ENCODE measurements around the gene AMFR.

AMFR gene

DNA sequence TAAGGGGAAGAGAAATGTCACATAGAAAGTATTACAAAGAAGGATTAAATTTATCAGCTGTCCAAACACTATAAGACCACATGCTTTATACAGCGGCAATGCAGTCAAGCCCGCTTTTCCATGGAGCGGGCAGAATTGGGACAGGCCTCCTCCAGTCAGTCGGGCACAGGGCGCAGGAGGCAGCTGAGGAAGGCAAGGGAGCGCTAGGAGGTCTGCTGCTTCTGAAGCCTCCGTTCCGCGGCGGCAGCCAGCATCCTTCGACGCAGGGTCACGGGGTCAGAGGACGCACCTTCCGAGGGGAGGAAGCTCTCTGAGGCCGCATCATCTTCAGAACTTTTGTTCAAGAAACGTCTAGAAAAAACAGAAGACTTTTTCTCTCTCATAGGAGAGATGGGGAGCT lies 62.6 kb downstream of the AMFR start:
- no peak for DNase-seq (ENCODE audit: low read depth)

DNA sequence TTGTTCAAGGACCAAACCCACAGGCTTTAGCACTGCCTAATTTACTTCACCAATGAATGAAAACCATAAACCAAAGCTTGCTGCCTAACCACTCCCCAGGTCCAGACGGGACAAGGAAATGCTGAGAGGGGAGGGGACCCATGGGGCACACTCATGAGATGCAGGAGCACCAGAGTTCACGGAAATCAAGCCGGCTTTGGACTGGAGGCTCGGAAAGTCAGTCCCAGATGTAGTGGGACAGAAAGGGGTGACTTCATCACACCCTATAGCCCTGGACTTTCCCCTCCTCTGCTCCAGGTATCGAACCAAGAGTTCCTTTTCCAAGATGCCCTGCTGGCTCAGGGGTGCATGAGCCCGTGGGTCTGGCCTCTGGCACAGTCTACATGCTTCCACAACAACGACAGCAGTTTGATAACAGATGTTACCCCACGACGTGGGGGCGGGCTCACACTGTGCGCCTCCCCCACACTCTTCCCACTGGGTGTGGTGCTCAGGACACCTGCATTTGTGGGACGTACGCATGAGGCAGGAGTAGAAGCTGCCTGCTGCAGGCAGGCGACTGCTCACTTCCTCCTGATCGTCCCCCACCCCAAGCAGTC lies 63.2 kb downstream of the AMFR start:
- DNase-seq (ENCODE audit: low read depth): no peak

DNA sequence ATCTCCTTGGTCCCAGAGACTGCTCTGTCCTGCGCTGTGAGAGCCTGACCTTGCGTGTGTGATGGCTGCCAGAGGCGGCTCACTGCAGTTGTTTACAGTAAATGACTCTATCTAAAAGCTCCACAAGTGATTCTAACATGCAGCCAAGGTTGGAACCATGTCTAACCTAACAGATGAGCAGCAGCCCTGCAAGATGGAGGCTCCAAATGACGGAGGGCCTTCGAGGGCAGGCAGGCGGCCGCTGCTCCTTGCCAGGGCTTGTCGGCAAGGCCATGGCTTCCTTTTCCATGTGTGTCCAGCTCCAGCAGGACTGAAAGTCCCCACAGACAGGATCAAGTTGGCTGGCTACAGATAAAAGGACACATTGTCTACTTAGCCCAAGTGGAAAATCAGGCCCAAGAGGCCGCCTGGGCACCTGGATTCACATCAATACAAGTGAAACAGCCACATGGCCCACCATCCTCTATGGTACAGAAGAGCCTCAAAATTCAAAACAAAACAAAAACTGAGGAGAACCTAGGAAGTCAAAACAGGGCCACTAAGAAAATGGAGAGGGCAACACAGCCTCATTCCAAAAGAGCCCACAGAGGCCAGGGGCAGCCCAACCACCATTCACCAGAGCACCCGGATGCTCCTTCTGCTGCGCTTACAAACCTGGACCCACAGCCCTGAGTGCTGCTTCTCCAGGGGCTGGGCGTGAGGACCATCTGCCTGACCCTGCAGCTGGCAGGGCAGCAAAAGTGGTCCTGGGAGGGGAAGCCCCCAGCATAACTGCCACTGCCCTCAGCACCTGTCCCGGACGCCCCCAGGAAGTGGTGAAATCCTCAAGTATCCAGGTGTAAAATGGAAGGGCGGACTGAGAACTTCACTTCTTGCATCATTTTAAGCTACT lies 65.0 kb downstream of the AMFR start:
- DNase-seq (ENCODE audit: low read depth): no peak

DNA sequence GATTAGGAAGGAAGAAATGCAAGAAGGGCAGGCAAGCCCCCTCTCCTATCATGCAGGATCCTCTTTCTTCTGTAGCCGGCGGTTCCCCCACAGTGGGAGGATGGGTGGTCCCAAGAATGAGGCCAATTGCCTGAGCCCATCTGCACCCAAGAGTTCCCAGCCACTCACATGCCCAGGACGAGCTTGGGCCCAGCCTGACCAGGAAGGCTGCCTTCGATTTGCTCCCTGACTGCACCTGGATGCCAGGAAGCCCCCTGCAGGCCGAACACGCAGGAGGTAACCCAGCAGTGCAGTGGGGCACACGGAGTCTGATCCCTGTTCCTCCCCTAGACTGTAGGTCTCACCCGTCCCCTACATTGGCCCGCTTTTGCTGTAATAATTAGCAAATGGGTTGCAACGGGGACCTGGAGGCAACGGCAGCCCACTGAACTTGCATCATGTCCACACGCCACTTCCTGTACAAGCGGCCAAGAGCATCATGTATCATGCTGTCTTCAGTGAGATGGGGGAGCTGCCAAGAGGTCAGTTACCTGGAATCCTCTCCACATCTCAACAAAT lies 67.5 kb downstream of the AMFR start:
- no peak for DNase-seq (ENCODE audit: low read depth)

DNA sequence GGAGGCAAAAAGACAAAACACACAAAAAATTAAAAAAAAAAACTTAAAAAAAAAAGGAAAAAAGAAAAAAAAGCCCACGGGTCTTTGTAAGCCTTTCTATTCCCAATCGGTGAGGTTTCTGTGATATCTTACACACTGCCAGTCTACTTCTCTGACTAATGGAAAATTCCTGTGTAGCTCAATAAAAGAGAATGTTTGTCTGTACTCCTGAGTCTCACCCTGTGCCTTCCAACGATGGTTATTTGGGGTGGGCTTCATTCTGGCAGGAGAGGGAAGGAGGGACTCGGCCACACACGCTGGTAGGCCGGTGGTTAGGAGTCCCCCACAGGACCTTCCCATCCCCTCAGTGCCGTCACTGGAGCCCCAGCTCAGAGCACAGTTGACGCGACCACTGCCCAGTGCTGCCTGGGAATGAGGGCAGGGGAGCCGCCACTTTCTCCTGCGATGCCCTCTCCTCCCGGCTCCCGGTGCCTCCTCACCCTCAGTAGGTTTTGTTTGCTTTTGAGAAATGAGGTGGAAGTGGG lies 68.0 kb downstream of the AMFR start:
- no peak for DNase-seq (ENCODE audit: low read depth)

DNA sequence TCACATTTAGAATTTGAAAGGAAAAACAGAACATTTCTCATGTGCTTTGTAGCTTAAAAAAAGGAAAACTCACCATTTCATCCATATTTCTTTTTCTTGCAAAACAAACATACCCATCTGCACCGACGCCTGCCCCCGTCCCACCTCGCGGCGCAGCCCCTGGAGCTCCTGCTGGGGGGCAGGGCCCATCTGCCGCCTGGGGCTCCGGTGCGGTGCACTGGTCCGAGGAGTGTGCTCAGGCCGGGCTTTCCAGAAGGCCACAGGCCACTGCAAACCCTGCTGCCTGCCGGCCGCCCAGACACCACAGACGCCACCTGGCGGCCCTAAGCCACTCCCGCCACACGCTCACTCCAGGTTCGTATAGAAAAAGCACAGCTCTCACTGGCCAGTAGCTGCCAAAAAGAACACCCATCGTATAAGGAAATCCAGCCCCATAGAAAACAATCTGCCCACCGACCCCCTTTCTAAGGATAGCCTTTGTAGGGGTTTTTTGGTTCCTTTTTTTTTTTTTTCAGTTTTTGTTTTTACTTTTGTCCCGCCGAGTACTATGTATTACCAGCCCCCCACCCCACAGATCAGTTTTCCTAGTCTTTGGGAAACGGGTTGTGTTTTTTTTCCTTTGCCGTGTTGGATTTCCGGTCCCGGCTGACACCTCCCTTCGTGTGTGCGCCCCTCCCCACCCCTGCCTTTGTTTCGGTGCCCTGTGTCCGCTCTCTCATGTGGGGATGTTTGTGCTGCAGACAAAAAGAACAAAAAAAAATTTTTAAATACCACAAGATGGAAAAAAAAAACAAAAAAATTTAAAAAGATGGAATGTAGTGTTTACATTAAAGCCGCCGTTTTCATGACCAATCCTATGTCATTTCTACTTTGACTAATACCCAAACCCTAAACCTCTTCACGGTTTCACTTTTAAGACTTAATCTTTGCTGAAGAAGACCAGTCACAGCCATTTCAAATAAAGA lies 68.8 kb downstream of the AMFR start:
- peak; percentile 20 for DNase-seq (ENCODE audit: low read depth)

DNA sequence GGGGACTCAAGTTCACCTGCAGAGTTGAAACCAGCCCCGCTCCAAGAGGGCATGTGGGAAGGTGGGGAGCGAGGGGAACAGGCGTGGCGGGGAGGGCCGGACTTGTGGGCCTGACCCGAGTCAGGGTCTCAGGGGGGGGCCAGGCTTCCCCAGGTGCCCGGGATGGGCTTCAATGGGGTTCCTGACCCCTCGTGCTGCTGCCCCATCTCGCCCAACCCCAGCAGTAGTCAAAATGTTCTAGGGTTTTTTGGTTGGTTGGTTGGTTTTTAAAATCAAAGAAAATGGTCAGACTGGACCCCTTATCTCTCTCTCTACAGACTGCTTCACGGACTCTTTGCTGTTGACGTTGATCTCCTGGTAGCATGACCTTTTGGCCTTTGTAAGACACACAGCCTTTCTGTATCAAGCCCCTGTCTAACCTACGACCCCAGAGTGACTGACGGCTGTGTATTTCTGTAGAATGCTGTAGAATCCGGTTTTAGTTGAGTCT lies 69.5 kb downstream of the AMFR start:
- no peak for DNase-seq (ENCODE audit: low read depth)

DNA sequence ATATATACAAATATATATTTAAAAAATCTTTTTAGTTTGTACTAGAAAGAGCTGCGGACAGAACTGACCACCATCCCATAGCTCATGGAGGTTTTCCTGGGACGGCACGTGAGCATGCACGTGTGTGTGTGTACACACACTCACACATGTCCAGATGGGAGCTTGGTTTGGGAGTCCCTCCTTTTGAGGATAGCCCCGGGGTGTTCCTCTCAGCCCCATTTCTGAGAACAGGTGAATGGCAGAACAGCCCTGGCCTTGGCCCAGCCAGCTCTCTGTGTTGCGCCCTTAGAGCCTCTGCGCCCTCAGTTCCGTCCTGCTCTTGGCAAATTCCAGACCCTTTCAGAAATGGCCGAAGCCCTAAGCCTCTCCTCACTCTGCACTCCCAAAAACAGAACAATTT lies 70.1 kb downstream of the AMFR start:
- no peak for DNase-seq (ENCODE audit: low read depth)

DNA sequence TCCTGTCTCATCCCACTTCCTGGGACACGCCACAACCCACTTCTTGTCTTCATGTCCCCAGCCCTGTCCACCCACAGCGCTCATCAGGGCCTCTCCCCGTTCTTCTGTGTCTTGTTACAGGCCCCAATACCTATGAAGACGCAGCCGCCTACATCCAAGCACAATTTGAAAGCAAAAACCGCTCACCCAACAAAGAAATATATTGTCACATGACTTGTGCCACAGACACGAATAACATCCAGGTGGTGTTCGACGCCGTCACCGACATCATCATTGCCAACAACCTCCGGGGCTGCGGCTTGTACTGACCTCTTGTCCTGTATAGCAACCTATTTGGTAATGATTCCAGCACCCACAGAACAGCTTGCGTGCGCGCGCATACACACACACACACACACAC lies 70.6 kb downstream of the AMFR start:
- no peak for DNase-seq (ENCODE audit: low read depth)

DNA sequence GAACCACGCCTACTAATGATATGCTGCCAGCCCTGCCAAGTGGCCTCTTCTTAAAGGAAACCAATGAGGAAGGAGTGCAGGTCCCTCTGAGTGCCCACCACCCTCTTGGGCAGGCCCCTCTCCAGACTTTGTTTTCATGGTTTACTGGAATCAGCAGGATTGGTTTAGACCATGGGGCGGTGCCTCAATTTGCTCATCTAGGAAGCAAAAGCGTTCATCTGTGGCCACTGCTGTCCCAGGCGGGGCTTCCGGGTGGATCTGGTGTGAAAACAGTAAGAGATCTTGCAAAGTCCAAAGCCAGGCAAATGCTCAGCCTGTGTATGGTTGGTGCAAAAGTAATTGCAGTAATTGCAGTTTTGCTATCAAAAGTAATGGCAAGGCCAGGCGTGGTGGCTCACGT lies 71.3 kb downstream of the AMFR start:
- DNase-seq (ENCODE audit: low read depth): no peak

DNA sequence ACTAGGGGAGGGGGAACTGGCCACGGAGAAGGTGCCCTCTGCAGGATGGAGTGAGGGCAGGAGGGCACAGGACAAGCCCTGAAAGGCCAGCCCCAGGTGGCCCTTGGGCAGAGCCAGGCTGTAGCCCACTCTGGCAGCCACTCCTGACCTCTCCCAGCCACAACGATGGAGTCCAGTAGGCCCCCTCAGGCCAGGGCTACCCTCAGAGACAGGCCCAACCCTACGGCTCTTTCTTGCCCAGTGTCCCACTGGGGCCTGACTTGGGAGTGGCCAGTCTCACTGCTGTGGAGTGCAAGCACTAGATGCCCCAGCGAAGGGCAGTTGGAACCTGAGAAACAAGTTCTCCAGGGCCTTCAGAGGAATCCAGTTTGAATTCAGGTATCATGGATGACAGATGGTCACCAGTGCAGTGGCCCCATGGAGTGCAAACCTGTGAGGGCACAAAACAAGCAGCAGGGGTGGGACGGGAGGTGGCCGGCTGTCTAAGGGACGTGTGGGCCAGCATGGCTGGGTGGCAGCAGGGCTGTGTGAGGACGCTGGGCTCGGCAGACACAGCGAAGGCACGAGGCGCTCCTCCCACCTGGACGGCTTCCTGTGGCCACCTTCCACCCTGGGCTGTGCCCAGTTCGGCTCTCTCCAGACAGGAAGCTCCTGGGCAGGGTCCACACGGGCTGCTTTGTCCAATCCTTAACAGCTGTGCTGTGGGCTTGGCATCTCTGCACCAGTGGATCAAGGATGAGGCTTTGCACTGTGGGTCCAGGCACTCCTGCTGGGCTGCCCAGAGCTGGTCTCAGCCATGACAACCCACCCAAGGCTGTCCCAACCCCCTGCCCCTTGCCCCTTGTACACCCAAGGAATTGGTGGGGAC lies 72.1 kb downstream of the AMFR start:
- DNase-seq (ENCODE audit: low read depth): no peak

DNA sequence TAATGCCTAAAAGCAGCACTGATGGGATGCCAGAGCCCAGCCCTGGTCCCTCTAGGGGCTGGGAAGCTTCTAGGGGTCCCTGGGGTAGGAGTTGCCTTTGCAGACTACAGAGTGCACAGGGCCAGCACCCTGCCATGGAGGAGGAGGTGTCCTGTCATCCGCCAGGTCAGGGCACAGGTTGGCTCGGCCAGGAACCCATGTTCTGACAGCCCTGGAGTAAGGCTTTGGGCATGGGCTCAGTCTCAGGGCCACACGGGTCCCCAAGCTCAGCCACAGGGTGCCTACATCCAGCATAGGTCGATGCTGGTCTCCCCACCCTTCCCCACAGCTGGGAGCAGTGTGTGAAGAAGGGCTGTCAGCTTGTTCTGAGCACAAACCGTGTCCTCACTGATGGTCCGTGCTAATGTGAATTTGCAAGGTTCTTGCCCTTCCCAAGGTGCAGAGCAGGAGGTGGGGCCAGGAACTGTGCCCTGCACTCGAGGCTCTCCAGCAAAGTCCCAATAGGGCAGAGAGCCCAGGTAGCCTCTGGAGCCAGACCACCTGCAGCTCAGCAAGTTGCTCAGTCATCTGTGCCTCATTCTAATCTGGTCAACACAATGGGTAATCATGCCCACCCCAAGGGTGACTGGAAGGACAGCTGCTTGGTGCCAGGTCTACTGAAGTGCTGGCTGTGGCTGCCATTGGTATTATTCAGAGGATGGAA lies 72.8 kb downstream of the AMFR start:
- no peak for DNase-seq (ENCODE audit: low read depth)

DNA sequence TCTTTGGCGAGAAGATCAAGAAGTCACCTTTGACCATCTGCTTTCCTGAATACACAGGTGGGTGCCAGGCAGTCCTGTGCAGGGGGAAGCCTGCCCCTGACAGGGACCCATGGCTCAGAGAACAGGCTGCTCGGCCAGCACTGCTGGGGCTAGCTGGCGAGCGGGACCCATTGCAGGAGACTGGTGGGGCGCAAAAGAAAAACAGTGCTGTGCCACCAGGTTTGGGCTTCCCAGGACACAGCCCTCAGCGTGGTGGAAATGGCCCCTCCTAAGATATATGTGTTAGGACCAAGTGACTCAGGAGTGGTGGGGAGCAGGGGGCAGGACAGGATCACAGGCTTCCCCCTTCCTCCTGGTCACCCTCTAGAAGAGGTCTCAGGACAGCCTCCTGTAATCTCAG lies 73.9 kb downstream of the AMFR start:
- no peak for DNase-seq (ENCODE audit: low read depth)

DNA sequence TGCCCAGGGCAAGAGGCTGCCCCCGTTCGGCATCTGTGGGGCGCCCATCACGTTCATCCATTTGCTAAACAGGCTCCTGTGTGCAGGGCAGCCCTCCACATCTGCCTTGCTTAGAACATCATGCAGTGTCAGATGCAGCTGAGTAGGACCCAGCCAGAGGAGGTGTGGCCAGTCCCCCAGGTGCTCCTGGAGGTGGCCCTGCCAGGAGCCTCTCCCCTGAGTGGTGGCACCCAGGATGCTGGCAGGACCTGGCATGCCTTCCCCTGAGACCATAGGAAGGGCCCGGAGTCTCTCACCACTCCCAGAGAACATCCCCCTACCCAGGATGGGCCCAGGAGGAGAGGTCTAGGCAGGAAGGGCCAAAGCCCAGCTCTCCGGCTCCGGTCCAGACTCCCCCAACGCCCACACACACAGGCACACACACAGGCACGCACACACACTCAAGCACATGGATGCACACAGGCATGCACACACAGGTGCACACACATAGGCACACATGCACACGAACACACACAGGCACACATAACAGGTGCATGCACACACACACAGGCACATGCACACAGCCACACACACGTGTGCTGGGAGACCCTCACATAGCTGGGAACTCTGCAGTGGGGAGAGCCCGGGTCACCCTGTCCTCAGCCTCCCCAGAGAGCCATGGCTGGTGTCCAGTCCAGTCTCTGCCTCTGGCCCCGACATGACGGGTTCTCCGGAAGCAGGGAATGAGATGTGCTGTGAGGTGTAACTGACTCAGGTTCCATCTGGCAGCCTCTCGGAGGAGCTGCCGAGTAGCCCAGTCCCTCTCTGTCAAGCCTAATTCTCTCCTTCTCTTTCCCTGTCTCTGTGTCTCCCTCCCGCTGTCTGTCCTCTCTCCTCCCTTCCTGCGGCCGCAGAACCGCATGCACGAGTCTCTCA lies 74.6 kb downstream of the AMFR start:
- no peak for DNase-seq (ENCODE audit: low read depth)

DNA sequence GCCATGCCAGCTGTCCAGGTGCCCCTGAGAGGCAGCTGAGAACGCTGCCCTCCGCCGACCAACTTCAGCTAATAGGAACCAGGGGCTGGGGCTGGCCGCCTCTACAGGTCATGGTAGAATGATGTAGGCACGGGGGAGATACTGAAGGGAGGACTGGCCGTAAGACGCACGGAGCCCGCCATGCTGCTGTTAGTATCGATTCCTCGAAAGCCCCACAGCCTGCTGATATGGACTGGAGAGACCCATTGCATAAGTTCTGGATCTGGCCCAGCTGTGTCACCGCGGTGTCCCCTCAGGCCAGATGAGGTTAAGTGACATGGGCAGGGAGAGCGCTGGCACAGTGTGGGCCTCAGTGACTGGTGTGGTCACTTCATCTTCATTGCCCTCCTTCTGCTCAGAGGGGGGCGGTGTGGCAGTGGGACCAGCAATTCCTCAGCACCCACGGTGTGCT lies 75.6 kb downstream of the AMFR start:
- DNase-seq (ENCODE audit: low read depth): no peak

DNA sequence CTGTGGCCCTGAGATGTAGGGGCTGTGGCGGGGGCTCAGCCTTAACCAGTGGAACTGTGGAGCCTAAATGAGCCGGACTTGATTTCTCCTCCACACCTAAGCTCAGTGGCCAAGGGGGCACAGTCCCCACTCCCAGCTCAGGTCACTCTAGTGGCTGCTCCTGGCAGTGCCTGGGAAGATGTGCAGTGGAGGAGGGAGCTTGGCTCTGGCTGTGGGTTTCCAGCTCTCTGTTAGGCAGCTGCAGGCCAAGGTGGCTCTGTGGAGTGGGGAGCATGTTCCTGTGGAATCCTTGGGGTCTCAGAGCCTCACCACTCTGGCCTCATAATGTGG lies 76.3 kb downstream of the AMFR start:
- no peak for DNase-seq (ENCODE audit: low read depth)

DNA sequence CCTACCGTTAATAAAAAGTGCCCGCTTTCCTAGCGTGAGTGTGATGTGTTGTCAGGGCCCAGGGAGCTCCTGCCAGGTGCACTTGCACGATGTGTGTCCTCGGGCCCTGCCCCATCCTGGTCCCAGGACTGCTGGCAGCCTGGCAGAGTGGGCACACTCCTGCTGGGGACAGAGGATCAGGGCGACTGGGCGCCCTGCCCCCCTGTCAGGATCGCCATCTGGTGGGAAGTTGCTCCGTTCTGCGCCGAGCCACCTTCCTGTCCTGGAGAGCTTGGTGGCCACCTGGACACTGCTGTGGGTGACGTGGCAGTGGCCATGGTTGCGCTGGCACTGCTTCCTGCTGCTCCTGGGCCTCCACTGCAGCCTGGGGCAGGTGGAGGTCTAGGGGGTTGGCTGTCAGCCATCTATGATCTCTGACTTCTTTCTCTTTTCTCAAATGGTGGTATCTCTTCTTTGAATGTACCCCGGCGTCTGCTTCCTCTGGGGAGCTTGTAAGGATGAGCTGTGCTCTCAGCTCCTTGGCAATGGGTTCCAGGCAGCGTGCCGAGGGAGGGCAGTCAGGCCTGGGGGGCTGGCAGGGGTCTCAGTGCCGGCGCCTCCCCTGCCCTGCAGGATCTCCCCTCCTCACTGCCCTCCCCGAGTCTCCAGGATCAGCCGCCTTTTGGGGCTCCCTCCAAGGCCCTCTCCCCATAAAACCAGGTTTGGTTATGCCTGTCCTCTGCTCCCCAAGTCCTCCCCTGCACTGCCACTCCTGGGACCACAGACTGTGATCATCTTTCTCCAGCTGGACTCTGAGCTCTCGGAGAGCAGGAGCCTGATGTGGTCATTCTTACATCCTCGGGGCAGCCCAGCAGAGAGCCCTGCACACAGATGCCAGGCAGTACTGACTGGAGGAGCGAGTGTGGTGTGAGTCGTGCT lies 76.9 kb downstream of the AMFR start:
- no peak for DNase-seq (ENCODE audit: low read depth)

DNA sequence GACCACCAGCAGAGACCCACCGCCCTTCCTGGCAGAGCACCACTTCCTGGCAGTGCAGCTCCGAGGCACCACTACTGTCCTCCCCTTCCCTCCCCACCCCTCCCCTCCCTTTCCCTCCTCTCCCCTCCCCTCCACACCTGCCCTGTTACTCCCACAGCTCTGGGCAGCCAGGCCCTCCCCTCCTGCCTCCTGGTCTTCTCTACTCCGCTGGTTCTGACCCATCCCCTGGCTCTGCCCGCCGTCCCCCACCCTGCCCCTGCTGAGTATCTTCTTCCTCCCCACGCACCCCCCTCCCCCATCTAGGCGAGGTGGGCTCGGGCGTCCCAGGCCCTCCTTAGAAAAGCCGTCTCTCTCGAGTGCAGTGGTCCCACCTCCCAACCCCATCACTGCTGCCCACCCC lies 77.7 kb downstream of the AMFR start:
- no peak for DNase-seq (ENCODE audit: low read depth)

Measured in CMK (cell line).